HCT116 (cell line): ENCODE measurements around the gene HES6. TPM values are rescaled to one million over a fixed set of nuclear protein-coding genes. Genes with fewer than 3 reads are reported as not detected.

Experiments used
- ATAC-seq: fragments of 200-7000 bp; cut with Tn5 transposase; 2 replicates; pipeline ENCODE4 v1.9.1; 2020; ENCODE audit warnings: mild to moderate bottlenecking, moderate library complexity
- BruUV-seq: library from RNA; stranded (reverse); fragments of 400-500 nt; replicated peaks from 2 replicates; lab custom pipeline; 2021; lab: Mats Ljungman, UMichigan
- CTCF ChIA-PET: fragments of 300-600 bp; sonication (Branson Sonifier 250); formaldehyde crosslinking; loops from one replicate; lab custom pipeline; 2021; ENCODE audit warnings: antibody characterized with exemption; lab: Charles Lee
- POLR2A ChIA-PET: fragments of 300-600, 350-600 bp; sonication (Branson Sonifier 250); formaldehyde crosslinking; loops from one replicate; lab custom pipeline; 2021; ENCODE audit warnings: antibody characterized with exemption; lab: Charles Lee
- RAD21 ChIA-PET, 2 experiments: fragments of 300-600 bp; sonication (Branson Sonifier 250); formaldehyde crosslinking; loops; one replicate each; lab custom pipeline; 2023; ENCODE audit warnings: low total read pairs in 2 of 2; ENCODE audit not compliant: uncharacterized antibody in 2 of 2, unreplicated experiment in 2 of 2, low non-redundant PET in 1 of 2; lab: Charles Lee
- DNase-seq: peaks from one replicate; pipeline ENCODE4 v3.0.0-alpha.2; 2010; ENCODE audit warnings: low read depth, low spot score
- H2AFZ ChIP-seq: fragments of 200-600 bp; shearing (Covaris generic), sonication (generic); 2 replicates; pipeline ENCODE4 v1.6.1; 2017; ENCODE audit warnings: low read depth, mixed run types, mixed read lengths, antibody characterized with exemption, low read length; ENCODE audit not compliant: poor library complexity, severe bottlenecking
- H3K27ac ChIP-seq: 2 replicates; pipeline ENCODE4 v1.5.1; 2012; ENCODE audit warnings: low read depth, low read length
- H3K27me3 ChIP-seq: fragments of 200-600 bp; sonication (generic); 2 replicates; pipeline ENCODE4 v1.6.1; 2016; ENCODE audit warnings: mixed run types, low read length, mixed read lengths; ENCODE audit not compliant: insufficient read depth
- H3K36me3 ChIP-seq, 2 experiments: fragments of 200-500 bp in 1 of 2; fragments of 200-600 bp in 1 of 2; sonication (Bioruptor generic) in 1 of 2; sonication (generic) in 1 of 2; 2 replicates each; pipeline versions ENCODE4 v1.5.1 to v1.6.1; 2014 to 2016; ENCODE audit warnings: low read length in 2 of 2, inconsistent platforms in 1 of 2, mixed read lengths in 1 of 2, mixed run types in 1 of 2; ENCODE audit not compliant: insufficient read depth in 2 of 2, control insufficient read depth in 1 of 2
- H3K4me1 ChIP-seq, 2 experiments: fragments of 200-600 bp in 1 of 2; sonication (generic) in 1 of 2; 2 replicates each; pipeline versions ENCODE4 v1.5.1 to v1.6.1; 2012 to 2017; ENCODE audit warnings: low read length in 2 of 2, inconsistent platforms in 1 of 2, mild to moderate bottlenecking in 1 of 2, mixed read lengths in 1 of 2, mixed run types in 1 of 2, moderate library complexity in 1 of 2; ENCODE audit not compliant: insufficient read depth in 2 of 2, control insufficient read depth in 1 of 2
- H3K4me2 ChIP-seq: fragments of 200-600 bp; sonication (generic); 2 replicates; pipeline ENCODE4 v1.6.1; 2017; ENCODE audit warnings: mixed run types, low read length, mixed read lengths
- H3K4me3 ChIP-seq, 2 experiments: fragments of 200-600 bp in 1 of 2; sonication (generic) in 1 of 2; replicated peaks in 1 of 2; 2 replicates each; pipeline ENCODE4 v1.5.1; 2011 to 2016; ENCODE audit warnings: low read length in 2 of 2, control low read depth in 1 of 2, low read depth in 1 of 2, mild to moderate bottlenecking in 1 of 2, mixed read lengths in 1 of 2, mixed run types in 1 of 2
- H3K79me2 ChIP-seq: fragments of 200-600 bp; sonication (generic); 2 replicates; pipeline ENCODE4 v1.6.1; 2017; ENCODE audit warnings: mild to moderate bottlenecking, mixed run types, low read length, moderate library complexity, mixed read lengths; ENCODE audit not compliant: insufficient read depth
- H3K9ac ChIP-seq: fragments of 200-600 bp; sonication (generic); 2 replicates; pipeline ENCODE4 v1.6.1; 2016; ENCODE audit warnings: low read length, mixed read lengths
- H3K9me2 ChIP-seq: fragments of 200-600 bp; sonication (generic), shearing (Covaris generic); 2 replicates; pipeline ENCODE4 v1.6.1; 2017; ENCODE audit warnings: mixed run types, mild to moderate bottlenecking, moderate library complexity; ENCODE audit not compliant: insufficient read depth
- H3K9me3 ChIP-seq, 2 experiments: fragments of 200-500 bp in 1 of 2; fragments of 200-600 bp in 1 of 2; sonication (Bioruptor generic) in 1 of 2; sonication (generic) in 1 of 2; 2 replicates each; pipeline ENCODE4 v1.6.1; 2014 to 2017; ENCODE audit warnings: low read length in 2 of 2, mixed read lengths in 2 of 2, inconsistent platforms in 1 of 2, low read depth in 1 of 2, mild to moderate bottlenecking in 1 of 2, mixed run types in 1 of 2, moderate library complexity in 1 of 2; ENCODE audit not compliant: control insufficient read depth in 1 of 2, insufficient read depth in 1 of 2
- H4K20me1 ChIP-seq: fragments of 200-600 bp; sonication (generic), shearing (Covaris generic); 2 replicates; pipeline ENCODE4 v1.6.1; 2017; ENCODE audit warnings: mixed run types, mild to moderate bottlenecking, moderate library complexity; ENCODE audit not compliant: insufficient read depth
- CTCF ChIP-seq, 3 experiments: fragments of 200-600 bp in 1 of 3; sonication (generic) in 1 of 3; IDR thresholded peaks in 2 of 3; conservative IDR thresholded peaks in 1 of 3; 2 replicates each; pipeline ENCODE4 v1.5.1; 2012 to 2017; ENCODE audit warnings: low read depth in 2 of 3, low read length in 2 of 3, antibody characterized with exemption in 1 of 3, borderline replicate concordance in 1 of 3, control low read depth in 1 of 3, mild to moderate bottlenecking in 1 of 3, mixed read lengths in 1 of 3, mixed run types in 1 of 3, moderate library complexity in 1 of 3; ENCODE audit not compliant: insufficient read depth in 1 of 3
- POLR2AphosphoS5 ChIP-seq: IDR thresholded peaks from 2 replicates; pipeline ENCODE4 v1.6.1; 2011; ENCODE audit warnings: mild to moderate bottlenecking, low read depth, low read length, moderate library complexity
- SP1 ChIP-seq: IDR thresholded peaks from 2 replicates; pipeline ENCODE4 v1.6.1; 2012; ENCODE audit warnings: low read depth
- SRF ChIP-seq: IDR thresholded peaks from 2 replicates; pipeline ENCODE4 v1.6.1; 2012; ENCODE audit warnings: low read depth
- intact Hi-C: fragments of 100-400 bp; cut with micrococcal nuclease; formaldehyde crosslinking; loops from 2 replicates; pipeline ENCODE4 v1.10.0; 2022
- total RNA-seq: library from RNA; stranded (reverse); gene quantifications from one replicate; pipeline ENCODE4 v1.2.1, GENCODE V29; 2021; ENCODE audit not compliant: unreplicated experiment
- TF ChIP-seq, protein P1 (sequence below): IDR thresholded peaks from 2 replicates; pipeline ENCODE4 v1.6.1; 2012; ENCODE audit warnings: low read depth

The HES6 gene
- total RNA-seq, 1 experiment from 2014 or later: 47.8 TPM

GRCh38 chr2:238255636-238256035 lies 15.8 kb upstream of the HES6 start:
- Histone ChIP-seq H3K9me2 (no peaks in the 10 kb centered on the region), H4K20me1 (no peaks in the 10 kb centered on the region; the same call in 1 of the 2 replicates), H3K9me3 (no peaks in the 10 kb centered on the region), H3K9ac (no peak overlapping the region), H3K27ac (no peak overlapping the region), H3K36me3 (peaks cover 0 to 20% of the 10 kb centered on the region in 2 experiments; a peak in 3 of 4 replicates), H3K27me3 (no peaks in the 10 kb centered on the region), H3K4me1 (no peaks in the 10 kb centered on the region), H3K79me2 (no peaks in the 10 kb centered on the region), H3K4me2 (no peak overlapping the region), H2AFZ (no peak overlapping the region), H3K4me3 (no peak overlapping the region)
- ChIA-PET RAD21 (no interaction called here), CTCF (no interaction called here), POLR2A (no interaction called here)
- no peak for ATAC-seq
- intact Hi-C loops: loop anchor here (2.0 to 10.0 kb wide), 2 partner anchors 79 to 397 kb away; partner anchors contain the start of gene RAMP1
- no peak for DNase-seq
- BruUV-seq: no TSS peak
- TF ChIP-seq POLR2AphosphoS5 (no peak), SP1 (no peak), SRF (no peak), CTCF (IDR thresholded peaks at IDR 0.05 in 2 of 3, conservative IDR thresholded peaks at IDR 0.05 in 1 of 3; ENCODE audit: borderline replicate concordance in 1 of 3, insufficient read depth in 1 of 3, low read depth in 2 of 3, low read length in 2 of 3) (no peak)
- TF ChIP-seq, protein P1, sequence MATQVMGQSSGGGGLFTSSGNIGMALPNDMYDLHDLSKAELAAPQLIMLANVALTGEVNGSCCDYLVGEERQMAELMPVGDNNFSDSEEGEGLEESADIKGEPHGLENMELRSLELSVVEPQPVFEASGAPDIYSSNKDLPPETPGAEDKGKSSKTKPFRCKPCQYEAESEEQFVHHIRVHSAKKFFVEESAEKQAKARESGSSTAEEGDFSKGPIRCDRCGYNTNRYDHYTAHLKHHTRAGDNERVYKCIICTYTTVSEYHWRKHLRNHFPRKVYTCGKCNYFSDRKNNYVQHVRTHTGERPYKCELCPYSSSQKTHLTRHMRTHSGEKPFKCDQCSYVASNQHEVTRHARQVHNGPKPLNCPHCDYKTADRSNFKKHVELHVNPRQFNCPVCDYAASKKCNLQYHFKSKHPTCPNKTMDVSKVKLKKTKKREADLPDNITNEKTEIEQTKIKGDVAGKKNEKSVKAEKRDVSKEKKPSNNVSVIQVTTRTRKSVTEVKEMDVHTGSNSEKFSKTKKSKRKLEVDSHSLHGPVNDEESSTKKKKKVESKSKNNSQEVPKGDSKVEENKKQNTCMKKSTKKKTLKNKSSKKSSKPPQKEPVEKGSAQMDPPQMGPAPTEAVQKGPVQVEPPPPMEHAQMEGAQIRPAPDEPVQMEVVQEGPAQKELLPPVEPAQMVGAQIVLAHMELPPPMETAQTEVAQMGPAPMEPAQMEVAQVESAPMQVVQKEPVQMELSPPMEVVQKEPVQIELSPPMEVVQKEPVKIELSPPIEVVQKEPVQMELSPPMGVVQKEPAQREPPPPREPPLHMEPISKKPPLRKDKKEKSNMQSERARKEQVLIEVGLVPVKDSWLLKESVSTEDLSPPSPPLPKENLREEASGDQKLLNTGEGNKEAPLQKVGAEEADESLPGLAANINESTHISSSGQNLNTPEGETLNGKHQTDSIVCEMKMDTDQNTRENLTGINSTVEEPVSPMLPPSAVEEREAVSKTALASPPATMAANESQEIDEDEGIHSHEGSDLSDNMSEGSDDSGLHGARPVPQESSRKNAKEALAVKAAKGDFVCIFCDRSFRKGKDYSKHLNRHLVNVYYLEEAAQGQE: no peak
